ENCODE measurements around the gene PTGFRN.

PTGFRN gene

DNA sequence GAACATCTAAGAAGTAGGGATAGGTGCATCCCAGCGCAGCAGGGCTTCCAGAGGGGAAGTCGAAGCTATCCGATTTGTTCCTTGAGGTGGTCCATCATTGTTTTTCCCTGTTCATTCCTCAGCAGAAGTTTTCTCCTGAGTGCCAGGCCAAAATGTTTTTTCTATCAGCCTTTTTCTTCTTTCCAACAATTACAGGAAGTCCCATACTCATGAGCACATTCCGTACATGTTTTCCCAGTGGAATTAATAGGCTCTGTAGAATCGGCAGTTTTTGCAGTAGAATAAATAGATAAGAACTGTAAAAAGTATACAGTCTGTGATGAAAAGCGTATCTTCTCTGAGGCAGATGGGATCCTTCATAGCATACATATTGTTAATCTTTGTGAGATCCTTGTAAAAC, 116.6 kb downstream of the PTGFRN start:
- Histone ChIP-seq H3K27me3 (no peaks in the 10 kb centered on the region), H3K27ac (no peak overlapping the region), H3K36me3 (no peaks in the 10 kb centered on the region), H3K9me3 (no peaks in the 10 kb centered on the region), H3K4me3 (no peak overlapping the region), H3K4me1 (peaks cover 0 to 10% (median 1%) of the 10 kb centered on the region in 4 donors)
- intact Hi-C loops (cut with DNase I; ENCODE audit: low total_unique reads) = no loop called here
- DNase-seq = no peak
- TF ChIP-seq CTCF (IDR thresholded peaks at IDR 0.05) = no peak

DNA sequence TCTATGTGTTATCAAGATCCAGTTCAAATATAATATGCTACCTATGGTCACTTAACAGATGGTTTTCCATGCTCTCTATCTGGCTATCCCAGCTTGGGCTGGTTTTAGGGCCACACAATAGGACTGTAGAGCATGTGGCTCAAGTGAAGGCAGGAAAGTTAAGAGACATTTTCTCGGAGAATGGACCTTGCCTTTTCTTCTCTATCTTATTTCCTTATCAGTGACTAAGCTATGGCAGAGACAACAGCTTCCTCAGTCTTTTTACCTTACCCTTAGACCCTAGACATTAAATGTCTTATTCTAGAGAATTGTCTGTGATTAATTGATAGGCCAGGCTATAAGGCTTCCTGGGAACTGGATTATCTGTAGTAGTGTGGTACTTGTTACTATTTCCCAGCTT, 120.0 kb downstream of the PTGFRN start:
- no peak for DNase-seq
- Histone ChIP-seq H3K9me3 (no peaks in the 10 kb centered on the region), H3K27ac (no peak overlapping the region), H3K4me3 (no peak overlapping the region), H3K36me3 (no peaks in the 10 kb centered on the region), H3K4me1 (peaks cover 0 to 10% (median 1%) of the 10 kb centered on the region in 4 donors), H3K27me3 (no peaks in the 10 kb centered on the region)
- intact Hi-C loops (cut with DNase I; ENCODE audit: low total_unique reads) = no loop called here
- TF ChIP-seq CTCF (IDR thresholded peaks at IDR 0.05) = no peak

GRCh38 chr1:117030271-117030877, 120.7 kb downstream of the PTGFRN start:
- DNase-seq = no peak
- TF ChIP-seq CTCF (IDR thresholded peaks at IDR 0.05) = no peak
- Histone ChIP-seq H3K4me1 (peaks cover 0 to 10% (median 1%) of the 10 kb centered on the region in 4 donors), H3K36me3 (no peaks in the 10 kb centered on the region), H3K9me3 (no peaks in the 10 kb centered on the region), H3K27ac (no peak overlapping the region), H3K27me3 (no peaks in the 10 kb centered on the region), H3K4me3 (no peak overlapping the region)
- intact Hi-C loops (cut with DNase I; ENCODE audit: low total_unique reads) = no loop called here

DNA sequence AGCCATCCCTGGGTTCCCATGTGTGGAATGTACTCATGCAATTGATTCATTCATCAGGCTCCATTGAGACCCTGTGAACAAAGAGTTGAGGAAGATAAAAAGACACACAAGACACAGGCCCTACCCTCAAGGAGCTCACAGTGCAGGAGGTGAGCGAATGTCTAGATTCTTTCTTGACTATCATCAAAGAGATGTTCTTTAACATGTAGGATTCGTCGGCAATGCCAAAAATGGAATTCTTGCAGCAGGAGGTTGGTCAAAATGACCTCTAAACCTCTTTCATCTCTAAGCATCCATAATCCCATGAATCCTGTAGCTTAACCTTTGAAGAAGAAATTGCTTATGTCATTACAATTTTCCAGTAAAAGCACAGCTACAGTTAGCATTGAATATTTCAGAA, 122.5 kb downstream of the PTGFRN start:
- Histone ChIP-seq H3K27ac (no peak overlapping the region), H3K4me1 (no peaks in the 10 kb centered on the region), H3K9me3 (no peaks in the 10 kb centered on the region), H3K36me3 (no peaks in the 10 kb centered on the region), H3K27me3 (no peaks in the 10 kb centered on the region), H3K4me3 (no peak overlapping the region)
- no peak for DNase-seq
- TF ChIP-seq CTCF (IDR thresholded peaks at IDR 0.05) = no peak
- intact Hi-C loops (cut with DNase I; ENCODE audit: low total_unique reads) = no loop called here

GRCh38 chr1:117032681-117033539, 123.2 kb downstream of the PTGFRN start:
- Histone ChIP-seq H3K27ac (no peak overlapping the region), H3K4me1 (no peaks in the 10 kb centered on the region), H3K27me3 (no peaks in the 10 kb centered on the region), H3K9me3 (no peaks in the 10 kb centered on the region), H3K36me3 (no peaks in the 10 kb centered on the region), H3K4me3 (no peak overlapping the region)
- intact Hi-C loops (cut with DNase I; ENCODE audit: low total_unique reads) = no loop called here
- no peak for TF ChIP-seq CTCF (IDR thresholded peaks at IDR 0.05)
- DNase-seq = no peak

Measured in tibial artery (tissue), 4 donors.